Raji (cell line): ENCODE data around the gene CCDC127.
A peak's percentile ranks its signal among the peaks of the same experiment; 100 is the strongest.

Experiments
- POLR2A ChIP-seq: IDR thresholded peaks from 2 replicates; pipeline ENCODE4 v1.6.1; 2011; ENCODE audit warnings: low read depth, low read length, control low read depth; ENCODE audit not compliant: insufficient read depth

CCDC127 gene

GRCh38 chr5:195401-196160 is 22.4 kb downstream of the CCDC127 start:
- no peak for TF ChIP-seq POLR2A

- no peak for TF ChIP-seq POLR2A
Observed at GRCh38 chr5:194603-195209, 23.2 kb downstream of the CCDC127 start.

- TF ChIP-seq POLR2A, result no peak
Observed at GRCh38 chr5:194102-194501, 23.9 kb downstream of the CCDC127 start.

GRCh38 chr5:192970-193831 is 24.8 kb downstream of the CCDC127 start:
- no peak for TF ChIP-seq POLR2A

- TF ChIP-seq POLR2A, result no peak
Observed at GRCh38 chr5:192691-192969, 25.3 kb downstream of the CCDC127 start.

GRCh38 chr5:191949-192690 is 25.8 kb downstream of the CCDC127 start:
- no peak for TF ChIP-seq POLR2A

GRCh38 chr5:191036-191948 is 26.7 kb downstream of the CCDC127 start, which contains the start of gene LRRC14B:
TSS of gene LRRC14B (plus strand) at chr5:191495. CDS start at chr5:191539, 44 bp downstream.
- no peak for TF ChIP-seq POLR2A

- TF ChIP-seq POLR2A, result no peak
Observed at GRCh38 chr5:190366-191035, 27.5 kb downstream of the CCDC127 start.

- TF ChIP-seq POLR2A, result no peak
Observed at GRCh38 chr5:189976-190365, 28.0 kb downstream of the CCDC127 start.

GRCh38 chr5:189486-189885 is 28.5 kb downstream of the CCDC127 start:
- no peak for TF ChIP-seq POLR2A

GRCh38 chr5:188488-189481 is 29.2 kb downstream of the CCDC127 start:
- TF ChIP-seq POLR2A, result peak; percentile 36; the same call in 1 of the 2 replicates
